ENCODE measurements around the gene BBS7. TPM values are rescaled to one million over a fixed set of nuclear protein-coding genes. Genes with fewer than 3 reads are reported as not detected.
A peak's percentile ranks its signal among the peaks of the same experiment; 100 is the strongest.

The BBS7 gene
- total and polyA plus RNA-seq, 2 of the 13 experiments (the other 11 are each of a cell fraction or from before 2014, with no cell fraction given), result 9.0 to 15.7 TPM

DNA sequence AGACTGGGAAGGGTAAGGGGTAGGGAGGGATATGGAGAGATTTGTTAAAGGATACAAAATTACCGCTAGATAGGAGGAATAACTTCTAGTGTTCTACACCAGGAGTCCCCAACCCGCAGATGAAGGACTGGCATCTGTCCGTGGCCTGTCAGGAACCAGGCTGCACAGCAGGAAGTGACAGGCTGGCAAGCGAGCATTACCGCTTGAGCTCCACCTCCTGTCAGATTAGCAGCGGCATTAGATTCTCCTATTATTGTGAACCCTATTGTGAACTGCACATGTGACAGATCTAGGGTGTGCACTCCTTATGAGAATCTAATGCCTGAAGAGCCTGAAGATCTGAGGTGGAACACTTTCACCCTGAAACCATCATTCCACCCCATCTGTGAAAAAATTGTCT, 27.9 kb upstream of the BBS7 start (continued):
- TF ChIP-seq, protein P1, sequence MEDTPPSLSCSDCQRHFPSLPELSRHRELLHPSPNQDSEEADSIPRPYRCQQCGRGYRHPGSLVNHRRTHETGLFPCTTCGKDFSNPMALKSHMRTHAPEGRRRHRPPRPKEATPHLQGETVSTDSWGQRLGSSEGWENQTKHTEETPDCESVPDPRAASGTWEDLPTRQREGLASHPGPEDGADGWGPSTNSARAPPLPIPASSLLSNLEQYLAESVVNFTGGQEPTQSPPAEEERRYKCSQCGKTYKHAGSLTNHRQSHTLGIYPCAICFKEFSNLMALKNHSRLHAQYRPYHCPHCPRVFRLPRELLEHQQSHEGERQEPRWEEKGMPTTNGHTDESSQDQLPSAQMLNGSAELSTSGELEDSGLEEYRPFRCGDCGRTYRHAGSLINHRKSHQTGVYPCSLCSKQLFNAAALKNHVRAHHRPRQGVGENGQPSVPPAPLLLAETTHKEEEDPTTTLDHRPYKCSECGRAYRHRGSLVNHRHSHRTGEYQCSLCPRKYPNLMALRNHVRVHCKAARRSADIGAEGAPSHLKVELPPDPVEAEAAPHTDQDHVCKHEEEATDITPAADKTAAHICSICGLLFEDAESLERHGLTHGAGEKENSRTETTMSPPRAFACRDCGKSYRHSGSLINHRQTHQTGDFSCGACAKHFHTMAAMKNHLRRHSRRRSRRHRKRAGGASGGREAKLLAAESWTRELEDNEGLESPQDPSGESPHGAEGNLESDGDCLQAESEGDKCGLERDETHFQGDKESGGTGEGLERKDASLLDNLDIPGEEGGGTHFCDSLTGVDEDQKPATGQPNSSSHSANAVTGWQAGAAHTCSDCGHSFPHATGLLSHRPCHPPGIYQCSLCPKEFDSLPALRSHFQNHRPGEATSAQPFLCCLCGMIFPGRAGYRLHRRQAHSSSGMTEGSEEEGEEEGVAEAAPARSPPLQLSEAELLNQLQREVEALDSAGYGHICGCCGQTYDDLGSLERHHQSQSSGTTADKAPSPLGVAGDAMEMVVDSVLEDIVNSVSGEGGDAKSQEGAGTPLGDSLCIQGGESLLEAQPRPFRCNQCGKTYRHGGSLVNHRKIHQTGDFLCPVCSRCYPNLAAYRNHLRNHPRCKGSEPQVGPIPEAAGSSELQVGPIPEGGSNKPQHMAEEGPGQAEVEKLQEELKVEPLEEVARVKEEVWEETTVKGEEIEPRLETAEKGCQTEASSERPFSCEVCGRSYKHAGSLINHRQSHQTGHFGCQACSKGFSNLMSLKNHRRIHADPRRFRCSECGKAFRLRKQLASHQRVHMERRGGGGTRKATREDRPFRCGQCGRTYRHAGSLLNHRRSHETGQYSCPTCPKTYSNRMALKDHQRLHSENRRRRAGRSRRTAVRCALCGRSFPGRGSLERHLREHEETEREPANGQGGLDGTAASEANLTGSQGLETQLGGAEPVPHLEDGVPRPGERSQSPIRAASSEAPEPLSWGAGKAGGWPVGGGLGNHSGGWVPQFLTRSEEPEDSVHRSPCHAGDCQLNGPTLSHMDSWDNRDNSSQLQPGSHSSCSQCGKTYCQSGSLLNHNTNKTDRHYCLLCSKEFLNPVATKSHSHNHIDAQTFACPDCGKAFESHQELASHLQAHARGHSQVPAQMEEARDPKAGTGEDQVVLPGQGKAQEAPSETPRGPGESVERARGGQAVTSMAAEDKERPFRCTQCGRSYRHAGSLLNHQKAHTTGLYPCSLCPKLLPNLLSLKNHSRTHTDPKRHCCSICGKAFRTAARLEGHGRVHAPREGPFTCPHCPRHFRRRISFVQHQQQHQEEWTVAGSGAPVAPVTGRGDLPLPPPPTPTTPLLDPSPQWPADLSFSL (CRISPR knock-in tag; IDR thresholded peaks at IDR 0.05), result no peak
- TF ChIP-seq, protein P2, sequence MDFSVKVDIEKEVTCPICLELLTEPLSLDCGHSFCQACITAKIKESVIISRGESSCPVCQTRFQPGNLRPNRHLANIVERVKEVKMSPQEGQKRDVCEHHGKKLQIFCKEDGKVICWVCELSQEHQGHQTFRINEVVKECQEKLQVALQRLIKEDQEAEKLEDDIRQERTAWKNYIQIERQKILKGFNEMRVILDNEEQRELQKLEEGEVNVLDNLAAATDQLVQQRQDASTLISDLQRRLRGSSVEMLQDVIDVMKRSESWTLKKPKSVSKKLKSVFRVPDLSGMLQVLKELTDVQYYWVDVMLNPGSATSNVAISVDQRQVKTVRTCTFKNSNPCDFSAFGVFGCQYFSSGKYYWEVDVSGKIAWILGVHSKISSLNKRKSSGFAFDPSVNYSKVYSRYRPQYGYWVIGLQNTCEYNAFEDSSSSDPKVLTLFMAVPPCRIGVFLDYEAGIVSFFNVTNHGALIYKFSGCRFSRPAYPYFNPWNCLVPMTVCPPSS (IDR thresholded peaks at IDR 0.05), result no peak
- TF ChIP-seq KLF9 (CRISPR knock-in tag; IDR thresholded peaks at IDR 0.05; ENCODE audit: low read depth) (no peak), MAFG (CRISPR knock-in tag; IDR thresholded peaks at IDR 0.05) (no peak), SSRP1 (CRISPR knock-in tag; IDR thresholded peaks at IDR 0.05) (no peak)

DNA sequence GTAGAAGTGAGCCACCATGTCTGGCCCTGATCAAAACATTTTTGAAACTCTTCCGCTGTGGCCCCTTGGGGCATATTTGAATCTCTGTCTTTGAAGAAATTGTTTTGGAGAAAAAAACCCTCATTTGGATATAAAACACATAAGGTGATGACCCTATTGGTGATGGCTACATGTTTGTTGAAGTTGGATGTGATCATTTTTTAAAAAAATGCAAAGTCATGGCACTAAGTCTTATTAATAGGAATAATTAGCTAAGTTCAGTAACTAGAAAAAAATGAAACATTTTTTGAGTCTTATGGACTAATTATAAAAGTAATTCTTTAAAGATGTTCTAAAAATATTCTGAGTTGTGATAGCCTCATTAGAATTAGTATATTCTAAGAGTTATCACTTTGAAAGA, 17.9 kb upstream of the BBS7 start:
- CTCF ChIA-PET (ENCODE audit: low intra/inter-chr PET ratio, low total read pairs), result no interaction called here
- ATAC-seq, result no peak
- DNase-seq (ENCODE audit: low spot score), result no peak
- Histone ChIP-seq H2AFZ (ENCODE audit: low read length) (no peak overlapping the region), H3K4me3 (replicated peaks in 1 of 3; ENCODE audit: insufficient read depth in 1 of 3, low read depth in 2 of 3, low read length in 3 of 3) (no peak overlapping the region), H4K20me1 (ENCODE audit: insufficient read depth, low read length) (no peaks in the 10 kb centered on the region), H3K36me3 (replicated peaks in 1 of 2; ENCODE audit: control insufficient read depth in 1 of 2, insufficient read depth in 2 of 2, low read length in 2 of 2) (no peaks in the 10 kb centered on the region), H3K9ac (ENCODE audit: insufficient read depth, low read depth, low read length) (no peak overlapping the region), H3K27me3 (ENCODE audit: control insufficient read depth in 1 of 2, insufficient read depth in 2 of 2, low read length in 2 of 2) (no peaks in the 10 kb centered on the region; a peak in 1 of 5 replicates), H3K79me2 (ENCODE audit: insufficient read depth, low read length) (no peaks in the 10 kb centered on the region), H3K27ac (ENCODE audit: extremely low read length, insufficient read depth, low read length) (no peak overlapping the region), H3K4me1 (ENCODE audit: insufficient read depth, low read length) (no peaks in the 10 kb centered on the region), H3K4me2 (ENCODE audit: low read depth, low read length) (no peak overlapping the region), H3K9me3 (ENCODE audit: low read length) (no peaks in the 10 kb centered on the region)
- no TSS peak for BruUV-seq (replicated peaks)
- TF ChIP-seq SNRNP70 (IDR thresholded peaks at IDR 0.05; ENCODE audit: low read depth, low read length) (no peak), NFE2L2 (IDR thresholded peaks at IDR 0.05; ENCODE audit: low read length) (peak; percentile 70)
- FAIRE-seq, result no peak
- WGBS (ENCODE audit: low lambda C conversion rate), result 50% methylated on average over 1 of the region's 1 CpG
- in situ Hi-C loops (cut with HindIII; ENCODE audit: extremely low pct_ligation_motif_present, low pct_unique_long_range_greater_than_20kb) (no loop called here), intact Hi-C loops (cut with micrococcal nuclease; ENCODE audit: unreplicated experiment) (no loop called here)
- POLR2A ChIA-PET, result no interaction called here

Measured in HepG2 (cell line).